ENCODE results near the gene CST9. TPM values are rescaled to one million over a fixed set of nuclear protein-coding genes. Genes with fewer than 3 reads are reported as not detected.

Gene CST9
- total RNA-seq, 4 donors from 2014 or later, result 0.44 TPM; not detected in 3

DNA sequence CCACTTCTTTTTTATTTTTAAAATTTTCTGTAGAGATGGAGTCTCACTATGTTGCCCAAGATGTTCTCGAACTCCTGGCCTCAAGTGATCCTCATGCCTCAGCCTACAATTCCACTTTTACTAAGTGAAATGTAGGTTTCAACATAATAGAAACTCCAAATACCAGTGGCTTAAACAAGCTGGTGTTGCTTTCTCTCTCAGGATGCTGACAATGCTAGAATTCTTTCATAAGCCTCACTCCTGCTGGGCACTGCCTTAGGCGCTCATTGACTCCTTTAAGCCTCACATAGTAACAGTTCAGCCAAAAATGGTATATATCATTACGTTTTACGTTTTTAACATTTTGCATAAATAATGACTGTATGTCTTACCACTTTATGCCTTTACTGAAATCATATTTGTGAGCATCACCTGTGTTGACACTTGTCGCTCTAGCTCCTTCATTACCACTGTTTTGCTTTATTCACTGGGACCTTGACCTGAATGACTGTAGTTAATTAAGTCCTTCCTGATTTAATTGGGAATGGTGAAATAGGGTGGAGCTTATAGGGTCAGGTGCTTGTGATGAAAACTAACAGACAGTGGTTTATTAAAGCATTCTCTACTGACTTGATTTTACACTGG is 3.9 kb upstream of the CST9 start:
- 85 to 89% methylated on average over 5 of the region's 5 CpGs for WGBS, 2 donors
- no peaks in the 10 kb centered on the region for H3K9me3 ChIP-seq
- TF ChIP-seq EP300 (IDR thresholded peaks at IDR 0.05) (no peak), POLR2A (IDR thresholded peaks at IDR 0.05) (no peak)
- TF ChIP-seq, protein P1, sequence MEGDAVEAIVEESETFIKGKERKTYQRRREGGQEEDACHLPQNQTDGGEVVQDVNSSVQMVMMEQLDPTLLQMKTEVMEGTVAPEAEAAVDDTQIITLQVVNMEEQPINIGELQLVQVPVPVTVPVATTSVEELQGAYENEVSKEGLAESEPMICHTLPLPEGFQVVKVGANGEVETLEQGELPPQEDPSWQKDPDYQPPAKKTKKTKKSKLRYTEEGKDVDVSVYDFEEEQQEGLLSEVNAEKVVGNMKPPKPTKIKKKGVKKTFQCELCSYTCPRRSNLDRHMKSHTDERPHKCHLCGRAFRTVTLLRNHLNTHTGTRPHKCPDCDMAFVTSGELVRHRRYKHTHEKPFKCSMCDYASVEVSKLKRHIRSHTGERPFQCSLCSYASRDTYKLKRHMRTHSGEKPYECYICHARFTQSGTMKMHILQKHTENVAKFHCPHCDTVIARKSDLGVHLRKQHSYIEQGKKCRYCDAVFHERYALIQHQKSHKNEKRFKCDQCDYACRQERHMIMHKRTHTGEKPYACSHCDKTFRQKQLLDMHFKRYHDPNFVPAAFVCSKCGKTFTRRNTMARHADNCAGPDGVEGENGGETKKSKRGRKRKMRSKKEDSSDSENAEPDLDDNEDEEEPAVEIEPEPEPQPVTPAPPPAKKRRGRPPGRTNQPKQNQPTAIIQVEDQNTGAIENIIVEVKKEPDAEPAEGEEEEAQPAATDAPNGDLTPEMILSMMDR (IDR thresholded peaks at IDR 0.05), result no peak

DNA sequence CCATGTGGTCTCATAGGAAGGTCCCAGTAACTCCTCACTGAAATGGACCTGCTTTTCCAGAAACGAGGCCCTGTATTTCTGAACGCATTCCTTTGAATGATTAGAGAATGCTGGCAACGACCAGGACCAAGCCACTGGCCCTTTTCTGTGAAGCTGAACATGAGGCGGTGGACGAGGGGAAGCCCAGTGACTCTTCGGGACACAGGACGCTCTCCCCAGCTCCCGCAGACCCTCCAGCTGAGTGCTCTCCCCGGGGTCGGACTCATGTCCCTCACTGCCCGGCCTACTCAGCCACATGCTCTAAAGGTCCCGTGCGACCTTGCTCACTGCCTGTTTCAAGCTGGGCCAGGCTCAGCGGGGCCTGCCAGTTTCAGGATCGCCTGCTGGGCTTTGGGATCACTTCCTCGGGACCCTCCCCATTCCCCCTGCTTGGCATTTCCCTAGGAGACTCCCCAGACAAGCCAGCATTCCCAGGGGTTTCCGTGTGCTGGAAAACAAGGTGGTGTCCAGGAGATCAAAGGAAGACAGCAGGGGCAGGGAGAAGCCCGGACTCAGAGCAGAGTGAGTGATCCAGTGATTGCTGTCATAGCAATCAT is 2.6 kb upstream of the CST9 start:
- no peak for DNase-seq (ENCODE audit: low spot score in 2 of 2)
- Histone ChIP-seq H3K27me3 (no peaks in the 10 kb centered on the region), H3K4me1 (peaks cover 0 to 29% (median 11%) of the 10 kb centered on the region in 4 donors), H3K9me3 (no peaks in the 10 kb centered on the region), H3K36me3 (no peaks in the 10 kb centered on the region), H3K27ac (no peak overlapping the region), H3K4me3 (no peak overlapping the region)
- 71 to 76% methylated on average over 8 to 18 of the region's 18 CpGs for WGBS, 2 donors
- TF ChIP-seq, protein P1 (IDR thresholded peaks at IDR 0.05), result no peak

More for the DNA sequence above, 3.9 kb upstream of the CST9 start:
- Histone ChIP-seq H3K36me3 (no peaks in the 10 kb centered on the region), H3K27me3 (no peaks in the 10 kb centered on the region), H3K4me1 (peaks cover 0 to 42% (median 20%) of the 10 kb centered on the region in 4 donors), H3K27ac (no peak overlapping the region), H3K4me3 (no peak overlapping the region)
- no peak for DNase-seq (ENCODE audit: low spot score in 2 of 2)

DNA sequence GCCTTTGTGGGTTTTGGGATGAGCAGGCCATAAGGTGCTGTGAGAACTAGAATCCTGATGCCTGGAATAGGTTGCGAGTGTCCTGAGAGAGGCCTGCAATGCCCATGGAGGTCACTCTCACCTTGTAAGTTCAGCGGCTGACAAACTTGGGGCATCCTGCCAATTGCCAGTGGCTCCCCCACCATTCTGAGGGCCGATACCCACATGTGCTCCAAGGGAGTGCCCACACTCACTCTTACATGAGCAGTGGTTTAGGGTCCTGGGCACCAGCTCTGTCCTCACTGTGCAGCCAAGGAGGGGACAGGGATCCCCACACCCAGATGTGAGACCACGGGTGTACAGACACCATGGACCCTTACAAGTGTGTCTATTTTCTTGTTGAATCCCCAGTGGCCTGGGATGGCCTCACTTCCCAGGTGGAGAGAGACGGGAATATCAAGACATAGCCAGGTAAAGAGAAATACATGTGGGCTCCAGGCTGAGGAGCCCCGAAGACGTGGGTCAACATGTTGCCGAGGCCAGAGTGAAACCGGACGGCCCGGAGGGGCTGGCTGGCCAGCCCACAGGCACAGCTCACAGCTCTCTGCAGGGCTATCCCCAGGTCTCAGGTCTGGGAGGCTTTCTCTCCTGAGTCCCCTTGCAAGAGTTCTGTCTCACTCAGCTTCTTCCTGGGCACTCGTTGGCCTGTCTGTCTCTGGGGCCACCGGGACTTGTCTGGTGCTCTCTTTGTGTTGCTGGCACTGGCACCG is 2.0 kb upstream of the CST9 start:
- Histone ChIP-seq H3K9me3 (no peaks in the 10 kb centered on the region), H3K4me1 (peaks cover 0 to 22% (median 4%) of the 10 kb centered on the region in 4 donors), H3K36me3 (no peaks in the 10 kb centered on the region), H3K27ac (peak overlapping the region in 1 of 4 donors; percentile 19), H3K27me3 (no peaks in the 10 kb centered on the region), H3K4me3 (no peak overlapping the region)
- DNase-seq (ENCODE audit: low spot score in 2 of 2), result no peak
- TF ChIP-seq POLR2A (IDR thresholded peaks at IDR 0.05) (no peak), EP300 (IDR thresholded peaks at IDR 0.05) (no peak)
- TF ChIP-seq, protein P1 (IDR thresholded peaks at IDR 0.05), result no peak
- WGBS, 2 donors, result 89 to 90% methylated on average over 12 to 13 of the region's 14 CpGs

DNA sequence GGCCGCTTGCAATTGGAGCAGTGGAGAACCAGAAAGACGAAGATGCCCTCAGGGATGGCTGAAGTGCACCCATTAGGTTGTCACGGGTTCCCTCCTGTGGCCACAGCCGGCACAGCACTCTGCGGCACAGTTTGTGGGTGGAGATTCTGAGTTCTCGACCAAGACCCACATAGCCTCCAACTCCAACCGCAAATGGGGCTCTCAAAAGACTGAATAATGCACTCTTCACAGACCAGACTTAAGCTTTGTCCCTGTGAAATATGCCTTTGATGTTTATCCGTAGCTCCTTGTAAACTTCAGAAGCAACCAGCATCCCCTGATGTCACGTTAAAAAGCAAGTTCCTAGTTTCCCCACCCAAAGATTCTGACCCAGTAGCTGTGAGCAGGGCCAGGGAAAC is 934 bp upstream of the CST9 start:
- Histone ChIP-seq H3K27ac (peak overlapping the region in 1 of 4 donors; percentile 53), H3K36me3 (no peaks in the 10 kb centered on the region), H3K4me1 (peaks cover 0 to 12% (median 2%) of the 10 kb centered on the region in 4 donors), H3K9me3 (no peaks in the 10 kb centered on the region), H3K4me3 (no peak overlapping the region), H3K27me3 (no peaks in the 10 kb centered on the region)
- peak; percentile 78 to 89 for DNase-seq (ENCODE audit: low spot score in 2 of 2)
- 8 to 9% methylated on average over 9 of the region's 9 CpGs for WGBS, 2 donors
- no peak for TF ChIP-seq POLR2A (IDR thresholded peaks at IDR 0.05)
- TF ChIP-seq EP300 (IDR thresholded peaks at IDR 0.05), result no peak
- TF ChIP-seq, protein P1 (IDR thresholded peaks at IDR 0.05), result peak; percentile 82 to 91 (median 90)

DNA sequence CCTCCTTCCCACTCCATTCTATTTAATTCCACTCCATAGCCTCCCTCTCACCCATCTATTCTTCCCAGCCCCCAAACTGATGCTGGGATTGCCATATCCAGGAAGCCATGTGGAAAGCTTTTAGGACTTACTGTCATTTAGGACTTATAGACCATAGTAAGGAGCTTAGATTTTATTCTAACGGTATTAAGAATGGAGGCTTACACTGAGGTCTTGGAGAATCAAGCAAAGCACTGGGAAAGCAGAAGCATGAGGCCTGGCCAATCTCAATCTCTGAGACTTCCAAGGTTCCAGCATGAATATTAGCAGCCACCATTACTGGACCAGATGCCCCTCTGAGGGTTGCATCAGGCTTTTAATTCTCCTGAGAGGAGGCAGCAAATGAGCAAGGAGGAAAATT is 1.4 kb downstream of the CST9 start:
- H3K36me3 ChIP-seq, result no peaks in the 10 kb centered on the region
- no peak for DNase-seq (ENCODE audit: low spot score in 2 of 2)
- TF ChIP-seq EP300 (IDR thresholded peaks at IDR 0.05), result no peak
- no peak overlapping the region for H3K27ac ChIP-seq
- no peak overlapping the region for H3K4me3 ChIP-seq
- H3K27me3 ChIP-seq, result no peaks in the 10 kb centered on the region
- H3K9me3 ChIP-seq, result no peaks in the 10 kb centered on the region
- WGBS, 2 donors, result 76 to 81% methylated on average over 1 of the region's 1 CpG
- peaks cover 0 to 10% (median 2%) of the 10 kb centered on the region in 4 donors for H3K4me1 ChIP-seq
